Endothelial cell (in vitro differentiated cells): Measurements from ENCODE around the gene ADAMTS20. TPM values are rescaled to one million over a fixed set of nuclear protein-coding genes. Genes with fewer than 3 reads are reported as not detected.

Source experiments
- DNase-seq: peaks from one replicate; pipeline ENCODE4 v3.0.0; 2021; ENCODE audit warnings: low spot score
- H3K27ac Mint-ChIP-seq: one replicate; pipeline ENCODE4 v1.8.0; 2021; ENCODE audit warnings: mixed read lengths, inconsistent platforms; ENCODE audit not compliant: unreplicated experiment
- H3K27me3 Mint-ChIP-seq: one replicate; pipeline ENCODE4 v1.8.0; 2021; ENCODE audit warnings: mild to moderate bottlenecking, moderate library complexity, mixed read lengths, inconsistent platforms; ENCODE audit not compliant: unreplicated experiment
- H3K36me3 Mint-ChIP-seq: one replicate; pipeline ENCODE4 v1.8.0; 2021; ENCODE audit warnings: mild to moderate bottlenecking, low read depth, mixed read lengths, inconsistent platforms; ENCODE audit not compliant: unreplicated experiment
- H3K4me1 Mint-ChIP-seq: one replicate; pipeline ENCODE4 v1.8.0; 2021; ENCODE audit warnings: mild to moderate bottlenecking, mixed read lengths, inconsistent platforms; ENCODE audit not compliant: unreplicated experiment
- H3K4me3 Mint-ChIP-seq: one replicate; pipeline ENCODE4 v1.8.0; 2021; ENCODE audit warnings: mild to moderate bottlenecking, mixed read lengths, inconsistent platforms; ENCODE audit not compliant: unreplicated experiment
- H3K9me3 Mint-ChIP-seq: one replicate; pipeline ENCODE4 v1.8.0; 2021; ENCODE audit warnings: mixed read lengths, inconsistent platforms; ENCODE audit not compliant: unreplicated experiment
- total RNA-seq: library from RNA; stranded (reverse); fragmentation: NEBNext Ultra II Directional; extraction: Animal tissue kit (Norgen Biotek cat#: 25700); gene quantifications from one replicate; pipeline ENCODE4 v1.2.1, GENCODE V29; 2021; ENCODE audit not compliant: unreplicated experiment
- TF ChIP-seq, protein P1 (sequence below): fragments of 200-600 bp; sonication (generic); IDR thresholded peaks from one replicate; pipeline ENCODE4 v1.5.0; 2021; ENCODE audit warnings: antibody characterized with exemption; ENCODE audit not compliant: unreplicated experiment

The ADAMTS20 gene
- total RNA-seq, 1 donor from 2014 or later = 0.15 TPM

DNA sequence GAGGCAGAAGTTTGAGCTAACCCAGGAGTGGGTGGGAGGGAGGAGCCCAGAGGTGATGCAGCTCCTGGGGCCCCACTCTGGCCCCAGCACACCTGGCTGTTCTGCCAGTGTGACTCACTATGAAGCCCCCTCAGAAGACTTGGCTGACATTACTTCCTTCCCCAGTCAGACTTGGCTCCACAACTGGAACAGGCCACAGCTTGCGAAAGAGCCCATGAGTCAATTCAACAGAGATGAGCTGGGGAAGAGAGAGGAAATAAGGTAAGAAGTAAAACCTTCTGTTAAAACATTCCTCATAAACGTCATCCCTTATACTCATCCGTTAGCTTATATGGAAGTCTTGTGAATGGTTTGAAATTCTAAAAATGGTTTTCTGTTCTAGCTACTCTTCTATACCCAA, 245.9 kb downstream of the ADAMTS20 start:
- no peaks in the 10 kb centered on the region for H3K9me3 Mint-ChIP-seq
- DNase-seq = no peak
- H3K27ac Mint-ChIP-seq = no peak overlapping the region

DNA sequence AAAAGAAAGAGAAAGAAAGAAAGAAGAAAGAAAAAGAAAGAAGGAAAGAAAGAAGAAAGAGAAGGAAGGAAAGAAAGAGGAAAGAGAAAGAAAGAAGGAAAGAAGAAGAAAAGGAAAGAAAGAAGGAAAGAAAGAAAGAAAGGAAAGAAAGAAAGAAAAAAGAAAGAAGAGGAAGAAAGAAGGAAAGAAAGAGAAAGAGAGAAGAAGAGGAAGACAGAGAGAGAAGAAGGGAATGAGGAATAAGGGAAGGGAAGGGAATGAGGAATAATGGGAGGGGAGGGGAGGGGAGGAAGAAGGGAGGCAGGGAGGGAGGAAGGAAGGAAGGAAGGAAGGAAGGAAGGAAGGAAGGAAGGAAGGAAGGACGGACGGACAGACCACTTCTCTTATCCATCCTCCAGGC, 246.9 kb downstream of the ADAMTS20 start:
- TF ChIP-seq, protein P1, sequence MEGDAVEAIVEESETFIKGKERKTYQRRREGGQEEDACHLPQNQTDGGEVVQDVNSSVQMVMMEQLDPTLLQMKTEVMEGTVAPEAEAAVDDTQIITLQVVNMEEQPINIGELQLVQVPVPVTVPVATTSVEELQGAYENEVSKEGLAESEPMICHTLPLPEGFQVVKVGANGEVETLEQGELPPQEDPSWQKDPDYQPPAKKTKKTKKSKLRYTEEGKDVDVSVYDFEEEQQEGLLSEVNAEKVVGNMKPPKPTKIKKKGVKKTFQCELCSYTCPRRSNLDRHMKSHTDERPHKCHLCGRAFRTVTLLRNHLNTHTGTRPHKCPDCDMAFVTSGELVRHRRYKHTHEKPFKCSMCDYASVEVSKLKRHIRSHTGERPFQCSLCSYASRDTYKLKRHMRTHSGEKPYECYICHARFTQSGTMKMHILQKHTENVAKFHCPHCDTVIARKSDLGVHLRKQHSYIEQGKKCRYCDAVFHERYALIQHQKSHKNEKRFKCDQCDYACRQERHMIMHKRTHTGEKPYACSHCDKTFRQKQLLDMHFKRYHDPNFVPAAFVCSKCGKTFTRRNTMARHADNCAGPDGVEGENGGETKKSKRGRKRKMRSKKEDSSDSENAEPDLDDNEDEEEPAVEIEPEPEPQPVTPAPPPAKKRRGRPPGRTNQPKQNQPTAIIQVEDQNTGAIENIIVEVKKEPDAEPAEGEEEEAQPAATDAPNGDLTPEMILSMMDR = no peak
- Mint-ChIP-seq H3K4me1 (peaks cover 4% of the 10 kb centered on the region), H3K27me3 (peaks cover 3% of the 10 kb centered on the region)

More for the DNA sequence above, 245.9 kb downstream of the ADAMTS20 start:
- peaks cover 3% of the 10 kb centered on the region for H3K27me3 Mint-ChIP-seq
- no peaks in the 10 kb centered on the region for H3K36me3 Mint-ChIP-seq
- TF ChIP-seq, protein P1 = no peak
- no peak overlapping the region for H3K4me3 Mint-ChIP-seq
- H3K4me1 Mint-ChIP-seq = peaks cover 4% of the 10 kb centered on the region

More for the DNA sequence above, 246.9 kb downstream of the ADAMTS20 start:
- H3K9me3 Mint-ChIP-seq = no peaks in the 10 kb centered on the region
- no peak overlapping the region for H3K27ac Mint-ChIP-seq
- no peak for DNase-seq
- no peak overlapping the region for H3K4me3 Mint-ChIP-seq
- H3K36me3 Mint-ChIP-seq = no peaks in the 10 kb centered on the region

Other genes with a start within 250 kb of the ADAMTS20 start
- gene PUS7L, start 206.6 kb upstream of the ADAMTS20 start, total RNA-seq = 15.4 TPM
- 17.3 TPM for gene IRAK4, start 206.7 kb upstream of the ADAMTS20 start, total RNA-seq